IMR-90 (cell line): ENCODE results near the gene SLC9A9. TPM values are rescaled to one million over a fixed set of nuclear protein-coding genes. Genes with fewer than 3 reads are reported as not detected.

Source experiments
- ATAC-seq: fragments of 200-7000 bp; cut with Tn5 transposase; 2 replicates; pipeline ENCODE4 v1.9.1; 2020; ENCODE audit warnings: low read depth, mild to moderate bottlenecking, moderate library complexity
- BruUV-seq: library from RNA; stranded (reverse); fragments of 400-500 nt; replicated peaks from 2 replicates; lab custom pipeline; 2021; lab: Mats Ljungman, UMichigan
- CTCF ChIA-PET: fragments of 300-600 bp; formaldehyde crosslinking; extraction: SDS; loops from one replicate; lab custom pipeline; 2021; ENCODE audit warnings: antibody characterized with exemption; lab: Yijun Ruan, JAX
- POLR2A ChIA-PET: fragments of 300-600 bp; sonication (Branson Sonifier 250); formaldehyde crosslinking; loops from one replicate; lab custom pipeline; 2022; ENCODE audit warnings: antibody characterized with exemption; ENCODE audit not compliant: unreplicated experiment; lab: Charles Lee
- DNase-seq: peaks from one replicate; pipeline ENCODE4 v3.0.0; 2013
- H2AFZ ChIP-seq: replicated peaks from 2 replicates; pipeline ENCODE3; 2013; ENCODE audit warnings: low read length, mild to moderate bottlenecking; ENCODE audit not compliant: poor library complexity
- H2AK5ac ChIP-seq: 2 replicates; pipeline ENCODE4 v1.6.1; 2013; ENCODE audit warnings: low read depth, low read length, inconsistent platforms
- H2AK9ac ChIP-seq: replicated peaks from 2 replicates; pipeline ENCODE3; 2013; ENCODE audit warnings: mild to moderate bottlenecking, low read depth, low read length, moderate library complexity; ENCODE audit not compliant: poor library complexity
- H2BK120ac ChIP-seq: 2 replicates; pipeline ENCODE4 v1.6.1; 2013; ENCODE audit warnings: low read depth, low read length, inconsistent platforms
- H2BK15ac ChIP-seq: 3 replicates; pipeline ENCODE4 v1.6.1; 2013; ENCODE audit warnings: low read depth, low read length, inconsistent platforms
- H2BK20ac ChIP-seq: 2 replicates; pipeline ENCODE4 v1.6.1; 2013; ENCODE audit warnings: low read depth, mild to moderate bottlenecking, inconsistent platforms, low read length, moderate library complexity
- H2BK5ac ChIP-seq: 2 replicates; pipeline ENCODE4 v1.6.1; 2013; ENCODE audit warnings: mild to moderate bottlenecking, low read depth, low read length, inconsistent platforms; ENCODE audit not compliant: poor library complexity, severe bottlenecking
- H3K14ac ChIP-seq: replicated peaks from 2 replicates; pipeline ENCODE4 v1.6.1; 2013; ENCODE audit warnings: low read depth, low read length, inconsistent platforms
- H3K18ac ChIP-seq: 2 replicates; pipeline ENCODE4 v1.6.1; 2013; ENCODE audit warnings: low read depth, low read length, control low read depth
- H3K23ac ChIP-seq: 2 replicates; pipeline ENCODE4 v1.6.1; 2013; ENCODE audit warnings: low read depth, low read length, inconsistent platforms
- H3K27ac ChIP-seq: 2 replicates; pipeline ENCODE4 v1.5.1; 2013; ENCODE audit warnings: mild to moderate bottlenecking, control low read depth, low read length; ENCODE audit not compliant: insufficient read depth
- H3K27me3 ChIP-seq: 2 replicates; pipeline ENCODE4 v1.6.1; 2013; ENCODE audit warnings: low read length; ENCODE audit not compliant: control insufficient read depth, insufficient read depth
- H3K36me3 ChIP-seq: 2 replicates; pipeline ENCODE4 v1.6.1; 2013; ENCODE audit warnings: low read length, mixed read lengths; ENCODE audit not compliant: control insufficient read depth, insufficient read depth
- H3K4ac ChIP-seq: 2 replicates; pipeline ENCODE4 v1.6.1; 2013; ENCODE audit warnings: low read depth, low read length, inconsistent platforms
- H3K4me1 ChIP-seq: 2 replicates; pipeline ENCODE4 v1.6.1; 2013; ENCODE audit warnings: low read length, mixed read lengths; ENCODE audit not compliant: control insufficient read depth, insufficient read depth
- H3K4me2 ChIP-seq: 2 replicates; pipeline ENCODE4 v1.6.1; 2013; ENCODE audit warnings: low read depth, mild to moderate bottlenecking, control low read depth, low read length, moderate library complexity
- H3K4me3 ChIP-seq: 2 replicates; pipeline ENCODE4 v1.5.1; 2013; ENCODE audit warnings: low read depth, mild to moderate bottlenecking, control low read depth, low read length, moderate library complexity; ENCODE audit not compliant: insufficient read depth
- H3K56ac ChIP-seq: 2 replicates; pipeline ENCODE4 v1.6.1; 2013; ENCODE audit warnings: low read length, inconsistent platforms; ENCODE audit not compliant: insufficient read depth; ENCODE audit errors: extremely low read depth
- H3K79me1 ChIP-seq, 2 experiments: 2 replicates each; pipeline ENCODE4 v1.6.1; 2013; ENCODE audit warnings: low read length in 2 of 2, inconsistent platforms in 1 of 2, low read depth in 1 of 2
- H3K9ac ChIP-seq: 2 replicates; pipeline ENCODE4 v1.6.1; 2013; ENCODE audit warnings: low read depth, low read length, control low read depth
- H3K9me1 ChIP-seq: 2 replicates; pipeline ENCODE4 v1.6.1; 2013; ENCODE audit warnings: low read length, inconsistent platforms; ENCODE audit not compliant: insufficient read depth
- H3K9me3 ChIP-seq: 2 replicates; pipeline ENCODE4 v1.6.1; 2013; ENCODE audit warnings: low read length; ENCODE audit not compliant: control insufficient read depth, insufficient read depth
- H4K20me1 ChIP-seq: 2 replicates; pipeline ENCODE4 v1.6.1; 2013; ENCODE audit warnings: low read length, inconsistent platforms; ENCODE audit not compliant: insufficient read depth
- H4K5ac ChIP-seq: 2 replicates; pipeline ENCODE4 v1.6.1; 2013; ENCODE audit warnings: mild to moderate bottlenecking, low read depth, low read length, control low read depth
- H4K8ac ChIP-seq, 2 experiments: 2 replicates each; pipeline ENCODE4 v1.6.1; 2013; ENCODE audit warnings: low read depth in 2 of 2, low read length in 2 of 2, control low read depth in 1 of 2, inconsistent platforms in 1 of 2
- H4K91ac ChIP-seq: 2 replicates; pipeline ENCODE4 v1.6.1; 2013; ENCODE audit warnings: low read depth, low read length, inconsistent platforms; ENCODE audit not compliant: insufficient read depth
- ELK1 ChIP-seq: fragments of 150-350 bp; IDR thresholded peaks from 2 replicates; pipeline ENCODE4 v1.6.1; 2016; ENCODE audit warnings: low read depth, mild to moderate bottlenecking, low read length, moderate library complexity, borderline replicate concordance
- RAD21 ChIP-seq: IDR thresholded peaks from 2 replicates; pipeline ENCODE4 v1.6.1; 2012; ENCODE audit warnings: low read length, improper control_type of control experiment
- RCOR1 ChIP-seq: IDR thresholded peaks from 2 replicates; pipeline ENCODE4 v1.6.1; 2012; ENCODE audit warnings: mild to moderate bottlenecking, low read length, improper control_type of control experiment; ENCODE audit not compliant: insufficient replicate concordance
- RFX5 ChIP-seq: IDR thresholded peaks from 2 replicates; pipeline ENCODE4 v1.8.0; 2012; ENCODE audit warnings: low read depth, mild to moderate bottlenecking, low read length, moderate library complexity
- WGBS, 2 experiments: methylation state at CpG; one replicate each; pipeline versions ENCODE4 v1.1.5 to v1.1.7; 2013; ENCODE audit warnings: missing lambda C conversion rate in 2 of 2; ENCODE audit not compliant: insufficient read length in 1 of 2; ENCODE audit errors: extremely low coverage in 2 of 2; 5-methylcytosine and 5-hydroxymethylcytosine counted together
- dilution Hi-C: fragments of 300-500 bp; cut with HindIII; formaldehyde crosslinking; loops from one replicate; pipeline ENCODE4 v1.14.3; 2018; ENCODE audit warnings: low sequenced_read_pairs; ENCODE audit not compliant: unreplicated experiment
- in situ Hi-C: fragments of 300-500 bp; cut with MboI; formaldehyde crosslinking; loops from 3 replicates; pipeline ENCODE4 v1.14.3; 2019; ENCODE audit warnings: low sequenced_read_pairs, inconsistent platforms, mixed read lengths
- intact Hi-C: fragments of 100-400 bp; cut with micrococcal nuclease; formaldehyde crosslinking; loops from 2 replicates; pipeline ENCODE4 v1.10.0; 2022
- polyA plus RNA-seq, 3 experiments: library from polyadenylated mRNA; depleted of rRNA; stranded (reverse); fragments of >200 nt; gene quantifications; 2 replicates each; pipeline ENCODE4 v1.2.3, GENCODE V29; 2012; ENCODE audit warnings: low replicate concordance in 1 of 3
- total RNA-seq: library from RNA; depleted of rRNA; stranded (reverse); fragments of >200 nt; gene quantifications from 2 replicates; pipeline ENCODE4 v1.2.3, GENCODE V29; 2012

SLC9A9 gene
- total and polyA plus RNA-seq, 2 of the 4 experiments (the other 2 are of a cell fraction) = 1.4 to 2.3 TPM

- H3K4me1 ChIP-seq = 0 out of 2 replicates have a peak, but pooled peaks cover 2% of the 10 kb centered on the region
- intact Hi-C loops (no loop called here), dilution Hi-C loops (no loop called here), in situ Hi-C loops (no loop called here)
- no peaks in the 10 kb centered on the region for H3K79me1 ChIP-seq
- no peak overlapping the region for H3K14ac ChIP-seq
- H3K9ac ChIP-seq = no peak overlapping the region
- no peak overlapping the region for H4K91ac ChIP-seq
- no peaks in the 10 kb centered on the region for H4K20me1 ChIP-seq
- H3K4me3 ChIP-seq = no peak overlapping the region
- H3K27me3 ChIP-seq = no peaks in the 10 kb centered on the region
- H4K8ac ChIP-seq = no peak overlapping the region
- CTCF ChIA-PET = no interaction called here
- no peak overlapping the region for H2BK120ac ChIP-seq
- no peak overlapping the region for H2AK5ac ChIP-seq
- no peak overlapping the region for H2AFZ ChIP-seq
- no peak overlapping the region for H3K23ac ChIP-seq
- no peak overlapping the region for H2BK15ac ChIP-seq
- H3K4me2 ChIP-seq = no peak overlapping the region
- no peak overlapping the region for H2AK9ac ChIP-seq
- TF ChIP-seq RAD21 (no peak), RCOR1 (no peak), RFX5 (no peak), ELK1 (no peak)
- H2BK5ac ChIP-seq = no peak overlapping the region
- no peak overlapping the region for H2BK20ac ChIP-seq
- H3K9me1 ChIP-seq = 0 out of 2 replicates have a peak, but pooled peaks cover 3% of the 10 kb centered on the region
- H3K27ac ChIP-seq = no peak overlapping the region
- H3K36me3 ChIP-seq = no peaks in the 10 kb centered on the region
- BruUV-seq = no TSS peak
- ATAC-seq (no peak), DNase-seq (no peak)
- no peak overlapping the region for H3K4ac ChIP-seq
- no peaks in the 10 kb centered on the region for H3K9me3 ChIP-seq
- H3K56ac ChIP-seq = no peak overlapping the region
- H3K18ac ChIP-seq = no peak overlapping the region
- no peak overlapping the region for H4K5ac ChIP-seq
- POLR2A ChIA-PET = no interaction called here
- no CpG with 5 or more reads among the region's 3 CpGs for WGBS, 2 experiments
Observed at GRCh38 chr3:143475981-143476380, 372.3 kb downstream of the SLC9A9 start.
